ENCODE results near the gene DHRS12.

The DHRS12 gene

GRCh38 chr13:51806566-51806965 is 2.6 kb upstream of the DHRS12 start:
- Histone ChIP-seq H3K4me1 (ENCODE audit: insufficient read depth, low read length) (peaks cover 26% of the 10 kb centered on the region), H3K36me3 (ENCODE audit: insufficient read depth, low read length) (no peaks in the 10 kb centered on the region), H3K9me3 (ENCODE audit: control insufficient read depth, insufficient read depth, low read length) (no peaks in the 10 kb centered on the region), H3K9ac (ENCODE audit: low read depth, low read length) (no peak overlapping the region)

GRCh38 chr13:51805925-51806324 is 2.0 kb upstream of the DHRS12 start:
- peaks cover 26% of the 10 kb centered on the region for H3K4me1 ChIP-seq (ENCODE audit: insufficient read depth, low read length)
- no peak overlapping the region for H3K9ac ChIP-seq (ENCODE audit: low read depth, low read length)
- H3K36me3 ChIP-seq (ENCODE audit: insufficient read depth, low read length), result no peaks in the 10 kb centered on the region
- no peaks in the 10 kb centered on the region for H3K9me3 ChIP-seq (ENCODE audit: control insufficient read depth, insufficient read depth, low read length)

- no peaks in the 10 kb centered on the region for H3K36me3 ChIP-seq (ENCODE audit: insufficient read depth, low read length)
- H3K4me1 ChIP-seq (ENCODE audit: insufficient read depth, low read length), result peaks cover 26% of the 10 kb centered on the region
- H3K9me3 ChIP-seq (ENCODE audit: control insufficient read depth, insufficient read depth, low read length), result no peaks in the 10 kb centered on the region
- H3K9ac ChIP-seq (ENCODE audit: low read depth, low read length), result 0 out of 2 replicates have a peak overlapping the region, but pooled peaks have one; percentile 79
These were observed 1.4 kb upstream of the DHRS12 start for GRCh38 chr13:51805313-51805712.

GRCh38 chr13:51804295-51805172 is 571 bp upstream of the DHRS12 start:
- Histone ChIP-seq H3K36me3 (ENCODE audit: insufficient read depth, low read length) (no peaks in the 10 kb centered on the region), H3K9ac (ENCODE audit: low read depth, low read length) (peak overlapping the region; percentile 79), H3K4me1 (ENCODE audit: insufficient read depth, low read length) (peaks cover 32% of the 10 kb centered on the region), H3K9me3 (ENCODE audit: control insufficient read depth, insufficient read depth, low read length) (no peaks in the 10 kb centered on the region)

- Histone ChIP-seq H3K9me3 (ENCODE audit: control insufficient read depth, insufficient read depth, low read length) (no peaks in the 10 kb centered on the region), H3K4me1 (ENCODE audit: insufficient read depth, low read length) (peaks cover 34% of the 10 kb centered on the region), H3K36me3 (ENCODE audit: insufficient read depth, low read length) (no peaks in the 10 kb centered on the region), H3K9ac (ENCODE audit: low read depth, low read length) (peak overlapping the region; percentile 79)
These were observed 1.1 kb downstream of the DHRS12 start for GRCh38 chr13:51802631-51803418.

- no peaks in the 10 kb centered on the region for H3K9me3 ChIP-seq (ENCODE audit: control insufficient read depth, insufficient read depth, low read length)
- H3K4me1 ChIP-seq (ENCODE audit: insufficient read depth, low read length), result peaks cover 37% of the 10 kb centered on the region
- H3K9ac ChIP-seq (ENCODE audit: low read depth, low read length), result no peak overlapping the region
These were observed 2.3 kb downstream of the DHRS12 start for GRCh38 chr13:51801631-51802099.

GRCh38 chr13:51800486-51800885 is 3.5 kb downstream of the DHRS12 start:
- H3K9ac ChIP-seq (ENCODE audit: low read depth, low read length), result no peak overlapping the region
- H3K4me1 ChIP-seq (ENCODE audit: insufficient read depth, low read length), result peaks cover 37% of the 10 kb centered on the region
- no peaks in the 10 kb centered on the region for H3K36me3 ChIP-seq (ENCODE audit: insufficient read depth, low read length)
- no peaks in the 10 kb centered on the region for H3K9me3 ChIP-seq (ENCODE audit: control insufficient read depth, insufficient read depth, low read length)

More at GRCh38 chr13:51801631-51802099, 2.3 kb downstream of the DHRS12 start:
- H3K36me3 ChIP-seq (ENCODE audit: insufficient read depth, low read length), result no peaks in the 10 kb centered on the region

- Histone ChIP-seq H3K36me3 (ENCODE audit: insufficient read depth, low read length) (no peaks in the 10 kb centered on the region), H3K9me3 (ENCODE audit: control insufficient read depth, insufficient read depth, low read length) (no peaks in the 10 kb centered on the region), H3K4me1 (ENCODE audit: insufficient read depth, low read length) (peaks cover 28% of the 10 kb centered on the region), H3K9ac (ENCODE audit: low read depth, low read length) (no peak overlapping the region)
These were observed 4.7 kb downstream of the DHRS12 start for GRCh38 chr13:51799261-51799660.

- Histone ChIP-seq H3K9ac (ENCODE audit: low read depth, low read length) (no peak overlapping the region), H3K9me3 (ENCODE audit: control insufficient read depth, insufficient read depth, low read length) (no peaks in the 10 kb centered on the region), H3K4me1 (ENCODE audit: insufficient read depth, low read length) (peaks cover 30% of the 10 kb centered on the region), H3K36me3 (ENCODE audit: insufficient read depth, low read length) (no peaks in the 10 kb centered on the region)
These were observed 6.1 kb downstream of the DHRS12 start for GRCh38 chr13:51797664-51798488.

GRCh38 chr13:51796546-51796945 is 7.4 kb downstream of the DHRS12 start:
- no peaks in the 10 kb centered on the region for H3K36me3 ChIP-seq (ENCODE audit: insufficient read depth, low read length)
- H3K9me3 ChIP-seq (ENCODE audit: control insufficient read depth, insufficient read depth, low read length), result no peaks in the 10 kb centered on the region
- no peak overlapping the region for H3K9ac ChIP-seq (ENCODE audit: low read depth, low read length)
- peaks cover 18% of the 10 kb centered on the region for H3K4me1 ChIP-seq (ENCODE audit: insufficient read depth, low read length)

- peaks cover 18% of the 10 kb centered on the region for H3K4me1 ChIP-seq (ENCODE audit: insufficient read depth, low read length)
- H3K9ac ChIP-seq (ENCODE audit: low read depth, low read length), result no peak overlapping the region
- H3K9me3 ChIP-seq (ENCODE audit: control insufficient read depth, insufficient read depth, low read length), result no peaks in the 10 kb centered on the region
- no peaks in the 10 kb centered on the region for H3K36me3 ChIP-seq (ENCODE audit: insufficient read depth, low read length)
These were observed 8.5 kb downstream of the DHRS12 start for GRCh38 chr13:51795419-51795818.

- H3K4me1 ChIP-seq (ENCODE audit: insufficient read depth, low read length), result peaks cover 16% of the 10 kb centered on the region
- H3K9ac ChIP-seq (ENCODE audit: low read depth, low read length), result no peak overlapping the region
- no peaks in the 10 kb centered on the region for H3K9me3 ChIP-seq (ENCODE audit: control insufficient read depth, insufficient read depth, low read length)
- H3K36me3 ChIP-seq (ENCODE audit: insufficient read depth, low read length), result no peaks in the 10 kb centered on the region
These were observed 9.0 kb downstream of the DHRS12 start for GRCh38 chr13:51794964-51795363.

GRCh38 chr13:51793570-51794271 is 10.2 kb downstream of the DHRS12 start:
- H3K4me1 ChIP-seq (ENCODE audit: insufficient read depth, low read length), result peaks cover 10% of the 10 kb centered on the region; the same call in 1 of the 2 replicates
- H3K9me3 ChIP-seq (ENCODE audit: control insufficient read depth, insufficient read depth, low read length), result no peaks in the 10 kb centered on the region
- no peak overlapping the region for H3K9ac ChIP-seq (ENCODE audit: low read depth, low read length)
- H3K36me3 ChIP-seq (ENCODE audit: insufficient read depth, low read length), result no peaks in the 10 kb centered on the region

All from ES-I3 (cell line).